ENCODE results near the gene ATXN10. TPM values are rescaled to one million over a fixed set of nuclear protein-coding genes. Genes with fewer than 3 reads are reported as not detected.

Gene ATXN10
- total RNA-seq, 1 experiment from 2014 or later: 135 TPM

- no peak for TF ChIP-seq EZH2 (IDR thresholded peaks at IDR 0.05)
- TF ChIP-seq SRF (IDR thresholded peaks at IDR 0.05; ENCODE audit: low read depth): no peak
- TF ChIP-seq CEBPB (IDR thresholded peaks at IDR 0.05; ENCODE audit: low read depth): 0 out of 2 replicates have a peak, but pooled peaks have one; percentile 33
Observed at GRCh38 chr22:45626198-45626651, 45.4 kb upstream of the ATXN10 start (continued).

- H3K27me3 ChIP-seq (ENCODE audit: insufficient read depth, low read length): no peaks in the 10 kb centered on the region
- H3K4me1 ChIP-seq (ENCODE audit: control insufficient read depth in 1 of 2, insufficient read depth in 2 of 2, low read length in 2 of 2): peaks cover 16 to 46% of the 10 kb centered on the region in 2 experiments
- ATAC-seq (no peak), DNase-seq (ENCODE audit: low read depth, low spot score) (no peak)
- BruUV-seq (replicated peaks): no TSS peak
- peaks cover 0 to 16% of the 10 kb centered on the region in 2 experiments; a peak in 1 of 4 replicates for H3K9me3 ChIP-seq (ENCODE audit: control insufficient read depth in 1 of 2, insufficient read depth in 1 of 2, low read depth in 1 of 2, low read length in 2 of 2)
- H3K36me3 ChIP-seq (ENCODE audit: control insufficient read depth in 1 of 2, insufficient read depth in 2 of 2, low read length in 2 of 2): no peaks in the 10 kb centered on the region; a peak in 1 of 4 replicates
- H3K27ac ChIP-seq (ENCODE audit: low read depth, low read length): no peak overlapping the region
- intact Hi-C loops (cut with micrococcal nuclease): no loop called here
- no peak overlapping the region for H3K4me3 ChIP-seq (replicated peaks in 1 of 2; ENCODE audit: low read depth in 1 of 2, low read length in 2 of 2)
- ChIA-PET CTCF (interaction anchor here (1.2 kb wide), 1 partner anchor 50 kb away, joined by 3 read pairs; no protein-coding TSS in a partner anchor), RAD21 (ENCODE audit: low non-redundant PET in 1 of 2, low total read pairs in 2 of 2, uncharacterized antibody in 2 of 2, unreplicated experiment in 2 of 2) (no interaction called here), POLR2A (interaction anchor here (1.6 kb wide), 1 partner anchor 13 kb away, joined by 5 read pairs; no protein-coding TSS in a partner anchor)
- no peaks in the 10 kb centered on the region for H3K9me2 ChIP-seq (ENCODE audit: insufficient read depth)
- TF ChIP-seq SRF (IDR thresholded peaks at IDR 0.05; ENCODE audit: low read depth): no peak
- TF ChIP-seq ZBTB33 (IDR thresholded peaks at IDR 0.05; ENCODE audit: extremely low read depth, insufficient replicate concordance, low read length): no peak
- TF ChIP-seq POLR2A (IDR thresholded peaks at IDR 0.05; ENCODE audit: borderline replicate concordance, extremely low read depth, insufficient read depth, insufficient read length): no peak
- no peak for TF ChIP-seq FOSL1 (IDR thresholded peaks at IDR 0.05; ENCODE audit: low read depth)
- no peak overlapping the region for H2AFZ ChIP-seq (ENCODE audit: low read depth, low read length, poor library complexity, severe bottlenecking)
- H3K79me2 ChIP-seq (ENCODE audit: insufficient read depth, low read length): peaks cover 6% of the 10 kb centered on the region; the same call in 1 of the 2 replicates
- H3K4me2 ChIP-seq (ENCODE audit: low read length): 0 out of 2 replicates have a peak overlapping the region, but pooled peaks have one; percentile 0
- no peak overlapping the region for H3K9ac ChIP-seq (ENCODE audit: low read length)
- H4K20me1 ChIP-seq (ENCODE audit: insufficient read depth): no peaks in the 10 kb centered on the region
Observed at GRCh38 chr22:45627489-45628233, 44.0 kb upstream of the ATXN10 start.
